ENCODE data around the gene ABCC10.

DNA sequence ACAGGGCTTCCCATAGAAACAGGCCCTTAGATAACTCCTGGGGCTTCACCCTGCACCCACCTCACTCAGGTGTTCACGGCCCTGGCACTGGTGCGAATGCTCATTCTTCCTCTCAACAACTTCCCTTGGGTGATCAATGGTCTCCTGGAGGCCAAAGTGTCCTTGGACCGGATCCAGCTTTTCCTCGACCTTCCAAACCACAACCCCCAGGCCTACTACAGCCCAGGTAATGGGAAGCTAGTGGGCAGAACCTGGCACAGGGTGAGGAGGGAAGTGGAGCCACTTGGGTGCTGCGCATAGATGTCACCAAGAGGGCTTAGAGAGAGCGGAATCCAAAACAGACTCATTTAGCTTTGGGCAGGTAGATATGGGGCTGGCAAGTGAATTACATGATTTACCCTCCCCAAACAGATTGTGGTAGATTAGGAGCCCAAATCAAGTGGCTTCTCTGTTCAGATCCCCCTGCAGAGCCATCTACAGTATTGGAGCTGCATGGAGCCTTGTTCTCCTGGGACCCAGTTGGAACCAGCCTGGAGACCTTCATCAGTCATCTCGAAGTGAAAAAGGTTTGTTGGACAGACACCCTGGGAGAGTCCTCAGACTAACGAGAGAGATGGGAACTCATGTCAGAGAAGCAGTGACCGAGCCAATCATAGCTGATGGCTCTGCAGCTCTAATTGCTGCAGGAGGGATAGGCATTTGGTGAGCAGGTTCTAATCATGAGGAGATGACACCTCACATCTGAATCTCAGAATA is 8.5 kb downstream of the ABCC10 start:
- no peak for TF ChIP-seq POLR2A (IDR thresholded peaks at IDR 0.05)
- TF ChIP-seq, protein P1, sequence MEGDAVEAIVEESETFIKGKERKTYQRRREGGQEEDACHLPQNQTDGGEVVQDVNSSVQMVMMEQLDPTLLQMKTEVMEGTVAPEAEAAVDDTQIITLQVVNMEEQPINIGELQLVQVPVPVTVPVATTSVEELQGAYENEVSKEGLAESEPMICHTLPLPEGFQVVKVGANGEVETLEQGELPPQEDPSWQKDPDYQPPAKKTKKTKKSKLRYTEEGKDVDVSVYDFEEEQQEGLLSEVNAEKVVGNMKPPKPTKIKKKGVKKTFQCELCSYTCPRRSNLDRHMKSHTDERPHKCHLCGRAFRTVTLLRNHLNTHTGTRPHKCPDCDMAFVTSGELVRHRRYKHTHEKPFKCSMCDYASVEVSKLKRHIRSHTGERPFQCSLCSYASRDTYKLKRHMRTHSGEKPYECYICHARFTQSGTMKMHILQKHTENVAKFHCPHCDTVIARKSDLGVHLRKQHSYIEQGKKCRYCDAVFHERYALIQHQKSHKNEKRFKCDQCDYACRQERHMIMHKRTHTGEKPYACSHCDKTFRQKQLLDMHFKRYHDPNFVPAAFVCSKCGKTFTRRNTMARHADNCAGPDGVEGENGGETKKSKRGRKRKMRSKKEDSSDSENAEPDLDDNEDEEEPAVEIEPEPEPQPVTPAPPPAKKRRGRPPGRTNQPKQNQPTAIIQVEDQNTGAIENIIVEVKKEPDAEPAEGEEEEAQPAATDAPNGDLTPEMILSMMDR (IDR thresholded peaks at IDR 0.05), result no peak
- no peak for TF ChIP-seq POLR2AphosphoS5 (IDR thresholded peaks at IDR 0.05)
